ENCODE measurements around the gene GYG2.

Gene GYG2

DNA sequence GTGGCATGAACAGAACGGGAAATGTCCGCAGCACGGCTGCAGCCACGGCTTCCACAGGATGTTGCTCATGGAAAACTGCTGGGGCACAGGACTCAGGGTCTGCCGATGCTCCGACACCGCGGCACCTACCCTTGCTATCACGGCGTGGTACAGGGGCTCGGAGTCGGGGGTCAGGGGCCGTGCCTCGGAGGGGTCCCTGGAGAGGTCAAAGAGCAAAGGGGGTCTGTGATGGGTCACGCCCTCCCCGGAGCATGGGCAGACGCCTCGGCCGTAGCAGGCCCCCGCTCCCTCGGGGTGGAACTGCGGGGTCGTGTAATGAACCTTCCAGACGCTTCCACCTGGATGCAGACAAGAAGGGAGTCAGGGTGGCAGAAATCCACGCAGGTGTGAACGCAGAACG is 78.6 kb downstream of the GYG2 start:
- no peak overlapping the region for H3K4me3 ChIP-seq (ENCODE audit: low read depth, low read length)
- TF ChIP-seq, protein P1, sequence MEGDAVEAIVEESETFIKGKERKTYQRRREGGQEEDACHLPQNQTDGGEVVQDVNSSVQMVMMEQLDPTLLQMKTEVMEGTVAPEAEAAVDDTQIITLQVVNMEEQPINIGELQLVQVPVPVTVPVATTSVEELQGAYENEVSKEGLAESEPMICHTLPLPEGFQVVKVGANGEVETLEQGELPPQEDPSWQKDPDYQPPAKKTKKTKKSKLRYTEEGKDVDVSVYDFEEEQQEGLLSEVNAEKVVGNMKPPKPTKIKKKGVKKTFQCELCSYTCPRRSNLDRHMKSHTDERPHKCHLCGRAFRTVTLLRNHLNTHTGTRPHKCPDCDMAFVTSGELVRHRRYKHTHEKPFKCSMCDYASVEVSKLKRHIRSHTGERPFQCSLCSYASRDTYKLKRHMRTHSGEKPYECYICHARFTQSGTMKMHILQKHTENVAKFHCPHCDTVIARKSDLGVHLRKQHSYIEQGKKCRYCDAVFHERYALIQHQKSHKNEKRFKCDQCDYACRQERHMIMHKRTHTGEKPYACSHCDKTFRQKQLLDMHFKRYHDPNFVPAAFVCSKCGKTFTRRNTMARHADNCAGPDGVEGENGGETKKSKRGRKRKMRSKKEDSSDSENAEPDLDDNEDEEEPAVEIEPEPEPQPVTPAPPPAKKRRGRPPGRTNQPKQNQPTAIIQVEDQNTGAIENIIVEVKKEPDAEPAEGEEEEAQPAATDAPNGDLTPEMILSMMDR (IDR thresholded peaks at IDR 0.05; ENCODE audit: low read depth, low read length, missing control alignments) = no peak
- DNase-seq (ENCODE audit: low read depth) = no peak

DNA sequence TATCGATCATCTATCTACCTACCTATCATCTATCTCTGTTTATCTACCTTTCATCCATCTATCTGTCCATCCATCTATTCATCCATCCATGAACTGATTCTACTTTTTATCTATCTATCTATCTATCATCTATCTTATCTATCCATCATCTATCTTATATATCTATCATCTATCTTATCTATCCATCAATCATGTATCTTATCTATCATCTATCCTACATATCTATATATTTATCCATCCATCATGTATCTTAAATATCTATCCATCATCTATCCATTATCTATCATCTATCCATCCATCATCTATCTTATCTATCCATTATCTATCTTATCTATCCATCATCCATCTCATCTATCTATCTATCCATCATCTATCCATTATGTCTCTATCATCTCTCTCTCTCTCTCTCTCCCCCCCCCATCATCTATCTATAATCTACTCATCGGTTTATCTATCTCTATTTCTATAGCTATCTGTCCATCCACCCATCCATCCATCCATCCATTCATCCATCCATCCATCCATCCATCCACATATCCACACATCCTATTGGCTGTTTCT is 79.5 kb downstream of the GYG2 start:
- DNase-seq (ENCODE audit: low read depth) = no peak
- TF ChIP-seq, protein P1 (IDR thresholded peaks at IDR 0.05; ENCODE audit: low read depth, low read length, missing control alignments) = no peak
- no peak overlapping the region for H3K4me3 ChIP-seq (ENCODE audit: low read depth, low read length)

DNA sequence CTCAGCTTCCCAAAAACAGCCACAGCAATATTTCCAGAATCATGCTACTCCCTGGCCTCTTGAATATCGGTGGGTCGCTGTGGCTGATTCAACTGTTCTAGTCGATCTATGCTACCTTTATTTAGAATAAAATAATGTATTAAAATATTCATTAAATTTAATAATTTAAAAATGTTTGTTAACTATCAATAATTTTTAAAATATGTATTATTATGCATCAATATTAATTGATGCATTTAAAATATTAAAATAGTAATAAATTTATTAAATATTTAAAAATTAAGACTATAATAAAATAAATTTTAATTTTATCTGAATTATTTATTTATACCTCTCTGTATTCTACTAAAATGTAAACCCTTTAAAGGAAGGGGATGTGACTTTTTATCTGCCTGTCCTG is 81.4 kb downstream of the GYG2 start:
- TF ChIP-seq, protein P1 (IDR thresholded peaks at IDR 0.05; ENCODE audit: low read depth, low read length, missing control alignments) = no peak
- DNase-seq (ENCODE audit: low read depth) = no peak
- no peak overlapping the region for H3K4me3 ChIP-seq (ENCODE audit: low read depth, low read length)

DNA sequence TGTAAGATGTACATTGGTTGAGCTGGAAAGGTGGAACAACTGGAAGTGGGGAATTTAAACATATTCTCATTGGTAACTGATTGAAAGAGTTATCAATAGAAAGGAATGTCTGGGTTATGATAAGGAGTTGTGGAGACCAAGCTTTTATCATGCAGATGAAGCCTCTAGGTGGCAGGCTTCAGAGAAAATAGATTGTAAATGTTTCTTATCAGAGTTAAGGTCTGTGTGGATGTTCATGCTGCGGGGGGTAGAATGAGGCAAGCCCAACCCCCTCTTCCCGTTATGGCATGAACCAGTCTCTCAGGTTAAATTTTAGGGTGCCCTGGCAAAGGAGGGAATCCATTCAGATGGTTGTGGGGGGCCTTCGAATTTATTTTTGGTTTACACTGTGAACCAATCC is 84.4 kb downstream of the GYG2 start:
- H3K4me3 ChIP-seq (ENCODE audit: low read depth, low read length) = no peak overlapping the region
- TF ChIP-seq, protein P1 (IDR thresholded peaks at IDR 0.05; ENCODE audit: low read depth, low read length, missing control alignments) = no peak
- no peak for DNase-seq (ENCODE audit: low read depth)

DNA sequence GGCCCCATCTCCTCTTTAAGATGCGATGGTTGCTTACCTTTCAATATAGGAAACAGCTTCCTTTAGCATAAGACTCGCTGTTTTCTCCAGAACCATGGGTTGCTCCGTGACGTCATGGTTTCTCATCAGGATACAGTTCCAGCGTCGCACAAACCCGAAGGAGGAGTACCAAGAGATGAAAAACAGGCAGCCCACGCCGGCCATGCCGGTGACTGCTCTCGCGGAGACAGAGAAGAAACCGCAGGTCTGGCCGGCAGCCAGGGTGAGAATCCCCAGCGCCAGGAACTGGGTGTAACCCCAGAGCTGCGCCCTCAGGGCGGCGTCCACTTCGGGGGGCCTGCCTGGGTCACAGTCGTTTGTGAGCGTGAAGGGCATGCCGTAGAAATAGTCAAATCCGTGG is 89.0 kb downstream of the GYG2 start:
- H3K4me3 ChIP-seq (ENCODE audit: low read depth, low read length) = no peak overlapping the region
- no peak for DNase-seq (ENCODE audit: low read depth)

DNA sequence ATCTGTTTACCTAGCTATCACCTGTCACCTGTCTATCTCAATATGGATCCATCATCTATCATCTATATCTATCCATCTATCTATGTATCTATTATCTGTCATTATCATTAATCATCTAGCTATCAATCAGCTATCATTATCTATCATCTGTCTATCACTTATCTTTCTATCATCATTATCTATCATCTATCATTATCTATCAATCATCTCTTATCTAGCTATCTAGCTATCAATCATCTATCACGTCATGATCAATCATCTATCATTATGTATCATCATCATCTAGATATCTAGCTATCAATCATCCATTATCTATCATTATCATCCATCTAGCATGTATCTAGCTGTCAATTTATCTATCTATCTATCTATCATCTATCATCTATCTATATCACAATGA is 92.5 kb downstream of the GYG2 start:
- H3K4me3 ChIP-seq (ENCODE audit: low read depth, low read length) = no peak overlapping the region
- TF ChIP-seq, protein P1 (IDR thresholded peaks at IDR 0.05; ENCODE audit: low read depth, low read length, missing control alignments) = no peak
- no peak for DNase-seq (ENCODE audit: low read depth)

More for the DNA sequence above, 89.0 kb downstream of the GYG2 start:
- TF ChIP-seq, protein P1 (IDR thresholded peaks at IDR 0.05; ENCODE audit: low read depth, low read length, missing control alignments) = no peak

DNA sequence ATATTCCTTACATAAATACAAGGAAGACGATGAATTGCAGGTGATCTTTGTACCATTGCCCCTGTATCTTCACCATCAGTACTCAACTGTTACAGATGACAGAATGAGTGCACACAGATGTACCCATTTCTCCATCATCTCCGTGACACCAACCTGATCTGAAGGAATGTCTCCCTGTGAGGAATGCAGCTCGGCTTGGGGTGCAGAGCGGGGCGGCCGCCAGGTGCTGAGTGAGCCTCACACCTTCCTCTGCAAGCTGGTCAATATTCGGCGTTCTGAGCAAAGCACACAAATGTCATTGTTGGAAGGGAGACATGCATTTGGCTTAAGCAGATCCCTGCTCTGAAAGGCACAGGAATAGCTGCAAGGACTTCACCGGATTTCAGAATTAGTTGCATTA is 93.0 kb downstream of the GYG2 start:
- DNase-seq (ENCODE audit: low read depth) = no peak
- H3K4me3 ChIP-seq (ENCODE audit: low read depth, low read length) = no peak overlapping the region
- TF ChIP-seq, protein P1 (IDR thresholded peaks at IDR 0.05; ENCODE audit: low read depth, low read length, missing control alignments) = no peak

Data from GM12864 (cell line).